ENCODE results near the gene OPCML.

DNA sequence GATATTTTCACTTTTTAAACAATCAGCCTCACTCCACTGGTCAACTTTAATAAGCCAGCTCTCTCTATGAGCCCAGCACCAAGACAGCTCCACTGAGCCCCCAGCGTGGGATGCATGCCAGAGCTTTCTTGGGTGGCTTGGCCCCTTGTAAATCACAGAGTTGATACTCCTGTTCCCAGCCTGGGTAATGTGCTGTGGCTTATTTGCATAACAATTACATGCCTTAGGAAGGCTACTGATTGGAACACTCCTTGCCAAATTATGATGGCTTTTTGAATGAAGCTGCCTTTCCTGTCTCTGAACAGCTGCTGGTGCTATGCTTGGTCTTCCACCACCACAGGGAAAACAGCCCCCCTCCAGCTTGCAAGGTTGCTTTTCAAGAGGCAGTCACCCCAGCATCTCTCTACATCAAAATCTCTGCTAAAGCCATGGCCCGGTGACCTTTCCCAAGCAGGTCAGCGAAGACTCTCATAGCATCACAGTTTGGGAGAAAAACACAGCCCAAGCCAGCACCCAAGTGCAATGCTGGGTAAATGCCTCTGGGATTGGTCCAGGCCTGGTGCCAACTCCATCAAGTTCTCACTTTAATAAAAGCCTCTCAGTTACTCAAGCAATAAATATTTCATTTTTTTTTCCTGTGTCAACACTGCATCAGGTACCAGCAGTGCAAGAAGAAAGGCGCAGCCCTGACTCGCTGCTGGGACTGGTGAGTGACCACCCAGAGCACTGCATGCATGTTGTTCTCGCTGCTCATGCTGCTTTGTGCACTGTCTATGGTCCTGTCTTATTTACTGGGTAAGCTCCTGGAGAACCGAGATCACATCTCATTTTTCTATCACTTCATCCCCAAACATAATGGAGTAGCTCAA, 549.3 kb downstream of the OPCML start:
- TF ChIP-seq EZH2 (optimal IDR thresholded peaks at IDR 0.05; ENCODE audit: low read depth, low read length): no peak
- TF ChIP-seq, protein P1, sequence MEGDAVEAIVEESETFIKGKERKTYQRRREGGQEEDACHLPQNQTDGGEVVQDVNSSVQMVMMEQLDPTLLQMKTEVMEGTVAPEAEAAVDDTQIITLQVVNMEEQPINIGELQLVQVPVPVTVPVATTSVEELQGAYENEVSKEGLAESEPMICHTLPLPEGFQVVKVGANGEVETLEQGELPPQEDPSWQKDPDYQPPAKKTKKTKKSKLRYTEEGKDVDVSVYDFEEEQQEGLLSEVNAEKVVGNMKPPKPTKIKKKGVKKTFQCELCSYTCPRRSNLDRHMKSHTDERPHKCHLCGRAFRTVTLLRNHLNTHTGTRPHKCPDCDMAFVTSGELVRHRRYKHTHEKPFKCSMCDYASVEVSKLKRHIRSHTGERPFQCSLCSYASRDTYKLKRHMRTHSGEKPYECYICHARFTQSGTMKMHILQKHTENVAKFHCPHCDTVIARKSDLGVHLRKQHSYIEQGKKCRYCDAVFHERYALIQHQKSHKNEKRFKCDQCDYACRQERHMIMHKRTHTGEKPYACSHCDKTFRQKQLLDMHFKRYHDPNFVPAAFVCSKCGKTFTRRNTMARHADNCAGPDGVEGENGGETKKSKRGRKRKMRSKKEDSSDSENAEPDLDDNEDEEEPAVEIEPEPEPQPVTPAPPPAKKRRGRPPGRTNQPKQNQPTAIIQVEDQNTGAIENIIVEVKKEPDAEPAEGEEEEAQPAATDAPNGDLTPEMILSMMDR (IDR thresholded peaks at IDR 0.05; ENCODE audit: low read length): no peak
- TF ChIP-seq EZH2phosphoT487 (IDR thresholded peaks at IDR 0.05; ENCODE audit: low read length): no peak
